GM18907 (cell line): ENCODE measurements around the gene ADGRD1.
"Not testable (repeated sequence)": the region's sequence is repeated elsewhere in the genome, so short reads cannot be mapped to it uniquely, and the experiment has no call there.

Source experiments
- ATAC-seq: cut with Tn5 transposase; IDR thresholded peaks from one replicate; pipeline ENCODE4 v1.9.1; 2021; ENCODE audit warnings: mild to moderate bottlenecking, moderate library complexity; ENCODE audit not compliant: unreplicated experiment

The ADGRD1 gene

DNA sequence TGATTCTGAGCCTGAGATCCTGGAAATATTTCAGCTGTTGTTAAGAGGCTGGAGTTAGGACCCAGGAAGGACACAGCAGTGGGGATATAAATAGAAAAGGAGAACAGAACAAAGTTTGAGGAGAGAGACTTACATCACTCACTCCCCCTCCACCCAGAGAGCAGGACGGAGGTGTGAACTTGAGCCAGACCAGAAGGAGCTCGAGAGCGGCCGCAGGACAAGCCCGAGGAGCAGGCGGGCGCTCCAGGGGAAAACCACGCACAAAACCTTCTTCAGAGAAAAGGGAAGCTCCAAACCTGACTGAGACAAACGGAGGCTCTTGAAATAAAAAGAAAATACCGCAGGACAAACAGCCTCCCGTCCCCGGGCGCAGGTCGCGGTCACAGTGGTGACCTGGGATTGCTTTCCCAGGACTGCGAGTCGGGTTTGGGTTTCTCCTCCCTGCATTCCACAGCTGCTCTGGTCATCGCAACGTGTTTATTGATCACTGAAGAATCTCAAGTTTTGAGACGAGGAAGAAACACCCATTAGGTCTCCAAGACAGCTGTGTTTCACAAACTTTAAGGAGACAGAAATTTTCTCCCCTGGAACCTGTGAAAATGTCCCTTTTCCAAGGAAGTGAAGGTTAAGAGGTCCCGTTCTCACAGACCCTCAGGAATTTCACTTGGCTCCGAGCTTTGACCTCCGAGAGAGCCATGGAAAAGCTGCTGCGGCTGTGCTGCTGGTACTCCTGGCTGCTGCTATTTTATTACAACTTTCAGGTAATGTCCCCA is at the start of gene ADGRD1:
ADGRD1 (plus strand) TSS at position 137 of the 773 bp plus-strand sequence; CDS start at position 696, 559 bp downstream.
- ATAC-seq: no peak

DNA sequence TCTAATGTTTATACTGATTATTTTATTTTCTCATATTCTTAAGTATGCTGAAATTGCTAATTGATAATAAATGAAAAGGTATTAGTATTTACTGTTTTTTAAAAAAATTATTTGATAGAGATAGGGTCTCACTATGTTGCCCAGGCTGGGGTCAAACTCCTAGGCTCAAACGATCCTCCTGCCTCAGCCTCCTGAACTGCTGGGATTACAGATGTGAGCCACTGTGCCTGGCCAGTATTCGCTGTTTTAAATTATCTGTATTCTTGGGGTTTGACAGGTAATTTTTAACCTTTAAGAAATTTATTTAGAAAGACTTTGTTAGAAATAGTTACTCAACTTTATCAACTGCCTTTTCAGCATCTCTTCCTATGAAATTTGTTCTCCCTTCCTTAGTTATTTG is 49.6 kb upstream of the ADGRD1 start:
- no peak for ATAC-seq

DNA sequence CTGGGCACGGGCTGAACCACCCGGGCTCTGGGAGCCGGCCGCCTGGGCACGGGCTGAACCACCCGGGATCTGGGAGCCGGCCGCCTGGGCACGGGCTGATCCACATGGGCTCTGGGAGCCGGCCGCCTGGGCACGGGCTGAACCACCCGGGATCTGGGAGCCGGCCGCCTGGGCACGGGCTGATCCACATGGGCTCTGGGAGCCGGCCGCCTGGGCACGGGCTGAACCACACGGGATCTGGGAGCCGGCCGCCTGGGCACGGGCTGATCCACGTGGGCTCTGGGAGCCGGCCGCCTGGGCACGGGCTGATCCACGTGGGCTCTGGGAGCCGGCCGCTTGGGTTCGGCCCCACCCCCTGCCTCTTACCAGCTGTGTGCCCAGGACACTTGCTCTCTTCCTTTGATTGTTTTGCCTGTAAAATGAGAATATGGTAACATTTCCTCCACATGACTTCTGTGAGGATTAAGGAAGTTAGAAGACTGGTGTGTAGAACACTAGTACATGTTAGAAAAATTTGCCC is 48.7 kb upstream of the ADGRD1 start:
- ATAC-seq: not testable (repeated sequence)

DNA sequence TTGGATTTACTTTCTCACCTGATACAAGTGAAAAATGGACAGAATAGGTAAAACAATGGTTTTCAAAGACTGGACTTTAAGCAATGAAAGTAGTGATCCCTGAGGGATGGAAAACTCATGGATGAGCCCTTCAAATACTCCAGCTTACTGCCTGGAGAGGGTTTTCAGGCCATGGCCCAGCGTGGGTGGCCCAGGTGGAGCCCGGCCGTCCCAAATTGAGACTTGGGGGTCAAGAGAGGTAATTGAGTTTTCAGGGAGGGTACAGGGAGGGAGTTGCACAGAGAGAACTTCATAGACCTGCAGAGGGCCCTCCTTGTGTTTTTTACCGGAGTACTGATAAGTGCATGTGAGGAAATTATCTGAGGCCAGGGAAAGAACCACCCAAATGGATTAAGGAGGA is 44.6 kb upstream of the ADGRD1 start:
- no peak for ATAC-seq

DNA sequence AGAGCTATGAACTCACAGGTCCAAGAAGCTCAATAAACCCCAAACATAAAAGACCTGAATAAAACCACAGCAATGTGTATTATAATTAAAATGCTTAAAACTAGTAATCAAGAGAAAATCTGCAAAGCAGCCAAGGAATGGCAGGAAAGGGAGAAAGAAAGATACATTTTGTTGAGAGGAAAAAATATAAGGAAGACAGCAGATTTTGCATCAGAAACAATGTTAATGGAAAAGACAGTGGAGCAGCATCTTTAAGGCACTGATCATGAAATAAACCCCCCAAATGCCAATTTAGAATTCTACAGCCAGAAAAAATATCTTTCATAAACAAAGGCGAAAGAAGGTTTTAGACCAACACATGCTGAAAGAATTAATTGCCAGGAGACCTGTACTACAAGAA is 42.5 kb upstream of the ADGRD1 start:
- ATAC-seq: no peak

DNA sequence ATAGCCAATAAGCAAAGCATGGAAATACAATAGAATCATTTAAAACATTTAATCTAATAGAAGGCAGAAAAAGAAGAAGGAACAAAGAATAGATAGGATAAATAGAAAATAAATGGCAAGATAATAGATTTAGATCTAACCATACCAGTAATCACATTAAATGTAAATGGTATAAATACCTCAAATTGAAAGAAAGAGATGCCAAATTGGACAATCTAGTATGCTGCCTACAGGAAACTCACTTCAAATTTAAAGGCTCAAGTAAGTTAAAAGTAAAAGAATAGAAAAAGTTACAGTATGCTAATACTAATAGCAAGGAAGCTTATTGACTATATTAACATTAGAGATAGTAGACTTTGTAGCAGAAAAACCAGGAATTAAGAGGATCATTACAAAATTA is 41.8 kb upstream of the ADGRD1 start:
- no peak for ATAC-seq

DNA sequence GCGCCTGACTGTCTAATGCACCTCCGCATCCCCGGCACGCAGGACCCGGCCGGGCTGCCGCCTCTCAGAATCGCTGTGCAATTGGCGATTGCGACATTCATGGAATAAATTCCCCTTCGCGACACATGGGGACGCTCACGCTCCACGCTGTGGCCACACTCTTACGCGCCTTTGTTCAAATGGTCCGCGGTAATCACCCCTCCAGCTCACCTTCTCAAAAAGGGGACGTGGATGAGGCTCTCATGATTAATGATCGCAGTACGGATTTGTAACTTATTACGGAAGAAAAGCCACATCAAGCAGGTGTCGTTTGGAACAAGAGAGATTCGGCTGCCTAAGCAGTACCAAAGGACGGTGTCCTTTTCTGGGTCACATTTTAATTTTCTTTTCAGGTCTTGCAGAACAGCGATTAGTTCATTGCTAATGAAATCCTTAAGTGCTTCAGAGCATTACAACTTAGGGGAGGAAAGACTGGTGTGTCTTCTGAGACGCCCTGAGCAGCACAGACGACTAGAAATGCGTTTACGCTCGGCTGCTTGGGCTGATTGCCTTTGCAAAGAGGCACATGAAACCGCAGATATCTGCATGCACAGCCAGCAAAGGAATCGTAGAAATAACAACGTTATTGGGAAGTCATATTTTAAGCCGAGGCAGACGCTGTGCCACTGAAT is 37.3 kb upstream of the ADGRD1 start:
- ATAC-seq: no peak

DNA sequence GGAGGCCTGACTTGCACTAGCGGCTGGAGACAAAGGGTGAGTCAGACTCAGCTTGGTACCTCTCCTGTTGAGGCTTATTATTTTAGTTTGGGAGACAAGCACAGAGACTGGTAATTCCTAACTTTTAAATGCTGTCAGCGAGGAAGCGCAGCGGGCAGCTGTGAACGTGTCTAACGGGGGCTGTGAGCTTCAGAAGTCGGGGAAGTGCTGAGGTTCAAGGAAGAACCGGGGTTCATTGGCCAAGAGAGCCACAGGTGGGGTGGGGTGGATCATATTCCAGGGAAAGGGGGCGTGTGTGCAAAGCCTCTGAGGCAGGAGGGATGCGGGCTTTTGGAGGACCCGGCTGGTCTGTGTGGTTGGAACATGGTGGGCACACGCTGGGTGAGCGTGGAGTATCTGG is 36.1 kb upstream of the ADGRD1 start:
- ATAC-seq: no peak

DNA sequence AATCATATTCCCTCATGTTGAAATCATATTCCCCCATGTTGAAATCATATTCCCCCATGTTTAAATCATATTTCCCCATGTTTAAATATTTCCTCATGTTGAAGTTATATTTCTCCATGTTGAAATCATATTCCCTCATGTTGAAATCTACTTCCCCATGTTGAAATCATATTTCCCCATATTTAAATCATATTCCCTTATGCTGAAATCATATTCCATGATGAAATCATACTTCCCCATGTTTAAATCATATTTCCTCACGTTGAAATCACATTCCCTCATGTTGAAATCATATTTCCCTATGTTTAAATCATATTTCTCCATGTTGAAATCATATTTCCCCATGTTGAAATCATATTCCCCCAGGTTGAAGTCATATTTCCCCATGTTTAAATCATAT is 34.6 kb upstream of the ADGRD1 start:
- no peak for ATAC-seq

DNA sequence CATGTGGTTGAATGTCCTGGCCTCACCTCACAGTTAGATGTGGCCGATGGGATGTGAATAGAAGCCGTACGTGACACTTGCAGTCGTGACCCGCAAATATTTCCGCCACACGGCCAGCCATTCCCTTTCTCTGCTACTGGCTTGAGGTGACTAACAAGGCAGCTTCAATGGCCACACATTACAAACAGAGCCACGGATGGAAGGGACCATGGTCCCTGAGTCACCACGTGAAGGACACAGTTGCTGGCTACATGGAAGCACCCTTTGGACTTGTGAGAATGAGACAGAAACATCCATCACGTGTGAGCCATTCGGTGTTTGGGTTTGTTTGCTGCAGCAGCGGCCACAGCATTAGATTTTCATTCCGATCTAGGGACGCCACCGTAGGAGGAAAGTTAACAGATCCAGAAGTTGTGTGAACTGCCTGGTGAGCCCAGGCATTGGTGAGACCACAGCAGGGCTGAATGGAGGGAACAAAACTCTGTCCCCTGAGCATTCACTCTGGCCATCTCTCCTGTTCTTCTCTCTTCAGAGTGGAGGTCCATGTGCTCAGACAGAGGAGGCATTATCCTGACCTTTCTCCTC is 33.5 kb upstream of the ADGRD1 start:
- no peak for ATAC-seq

DNA sequence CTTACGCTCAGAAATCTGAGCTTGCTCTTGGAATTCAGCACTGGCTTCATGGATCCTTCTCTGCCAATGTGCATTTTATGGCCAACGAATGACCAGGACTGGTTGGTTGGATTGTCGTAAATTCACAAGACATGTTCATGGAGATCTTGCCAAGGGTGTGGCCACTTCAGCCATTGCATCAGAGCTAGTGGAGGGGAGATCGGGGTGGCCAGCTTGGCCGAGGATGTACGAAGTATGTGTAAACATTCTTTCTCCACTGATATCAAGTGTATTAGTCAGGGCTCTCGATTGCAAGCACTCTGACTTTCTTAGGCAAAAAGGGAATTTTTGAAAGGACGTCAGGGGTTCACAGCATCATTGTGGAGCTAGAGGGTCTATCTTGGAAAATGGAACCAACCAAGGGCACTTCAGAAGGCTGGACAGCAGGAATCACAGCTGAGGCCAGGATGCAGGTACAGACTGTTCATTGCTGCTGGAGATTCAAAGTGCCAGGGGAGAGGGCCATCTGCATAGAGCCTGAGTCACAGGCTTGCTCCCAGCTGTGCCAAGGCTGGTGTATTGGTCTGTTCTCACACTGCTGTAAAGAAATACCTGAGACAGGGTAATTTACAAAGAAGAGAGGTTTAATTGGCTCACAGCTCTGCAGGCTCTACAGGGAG is 32.9 kb upstream of the ADGRD1 start:
- no peak for ATAC-seq

DNA sequence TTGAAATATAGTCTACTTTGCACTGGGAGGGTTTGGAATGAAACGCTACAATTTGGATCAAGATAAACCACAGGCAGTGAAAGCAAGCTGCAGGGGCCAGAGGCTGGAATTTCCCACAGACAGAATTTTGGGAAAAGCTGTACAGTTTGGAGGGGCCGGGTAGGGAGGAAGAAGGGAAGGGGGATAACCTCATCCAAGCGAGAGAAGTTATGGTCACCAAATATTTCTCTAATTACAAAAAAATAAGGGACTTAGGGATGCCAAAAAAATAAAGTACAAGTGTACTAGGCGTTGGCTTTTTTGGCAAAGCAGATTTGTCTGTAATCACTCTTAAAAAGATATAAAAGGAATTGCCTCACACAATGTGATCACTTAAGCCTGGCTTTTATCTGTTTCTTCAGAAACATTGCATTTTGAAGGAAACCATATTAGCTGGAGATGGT is 31.2 kb upstream of the ADGRD1 start:
- ATAC-seq: no peak

DNA sequence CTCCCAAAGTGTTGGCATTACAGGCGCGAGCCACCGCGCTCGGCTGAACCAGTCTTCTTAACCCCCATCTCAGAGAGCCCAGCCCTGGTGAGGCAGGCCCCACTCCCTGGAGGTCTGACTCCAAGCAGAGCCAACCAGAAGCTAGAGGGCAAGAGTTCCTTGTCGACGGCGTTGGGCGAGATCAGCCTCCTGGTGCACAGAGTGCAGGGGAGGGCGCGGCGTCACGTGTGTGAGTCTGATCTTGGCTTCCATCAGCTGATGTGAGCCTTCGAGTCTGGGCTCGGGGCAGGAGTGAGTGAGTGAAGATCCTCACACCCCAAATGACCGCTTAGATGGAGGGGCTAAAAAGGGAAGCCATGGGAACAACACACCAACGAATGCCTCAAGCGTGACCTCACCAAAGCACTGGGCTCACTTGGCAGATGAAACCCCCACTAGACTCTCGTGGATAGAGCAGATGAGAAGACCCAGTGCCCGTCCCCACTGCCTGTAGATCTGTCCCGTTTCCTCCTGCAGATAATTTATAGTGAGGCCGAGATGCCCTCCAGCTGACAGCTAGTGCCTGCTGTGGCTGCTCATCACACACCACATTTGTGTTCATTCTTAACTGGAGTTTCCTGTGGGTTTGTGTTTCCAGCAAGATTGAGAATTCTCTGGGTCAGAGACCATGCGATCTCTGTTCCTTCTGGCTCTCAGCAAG is 28.6 kb upstream of the ADGRD1 start:
- no peak for ATAC-seq

DNA sequence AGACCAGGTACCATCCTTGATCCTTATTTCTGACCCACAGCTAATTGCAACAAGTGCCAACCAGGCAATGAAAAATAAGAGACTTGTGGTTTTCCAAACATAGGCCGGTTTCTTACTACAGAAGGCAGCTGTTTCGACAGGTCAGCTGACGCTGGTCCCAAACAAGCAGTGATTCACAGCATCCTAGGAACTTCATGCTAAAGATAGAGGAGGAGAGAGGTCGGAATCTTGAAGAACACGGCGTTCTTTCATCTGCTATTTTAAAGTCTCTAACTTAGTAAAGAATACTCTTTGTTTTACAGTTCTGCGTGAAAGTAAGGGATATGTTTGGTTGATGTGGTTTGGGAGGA is 28.1 kb upstream of the ADGRD1 start:
- ATAC-seq: no peak

DNA sequence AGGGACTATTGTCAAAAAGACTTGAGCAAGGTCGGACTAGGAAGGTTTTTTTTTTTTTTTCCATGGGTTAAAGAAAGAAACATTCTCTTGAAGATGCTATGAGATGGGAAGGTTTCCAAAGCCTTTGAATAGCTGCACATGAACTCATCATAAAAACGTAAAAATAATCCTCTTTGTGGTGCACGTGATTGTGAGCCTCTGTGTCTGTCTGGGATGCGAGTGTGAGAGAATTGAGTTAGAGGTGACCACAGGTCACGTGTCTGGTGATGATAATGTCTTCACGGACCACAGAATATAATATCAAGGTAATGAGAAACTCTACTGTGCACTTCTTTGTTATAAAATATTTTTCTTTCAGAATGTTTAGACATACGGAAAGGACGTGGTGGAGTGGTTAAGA is 24.3 kb upstream of the ADGRD1 start:
- ATAC-seq: no peak

DNA sequence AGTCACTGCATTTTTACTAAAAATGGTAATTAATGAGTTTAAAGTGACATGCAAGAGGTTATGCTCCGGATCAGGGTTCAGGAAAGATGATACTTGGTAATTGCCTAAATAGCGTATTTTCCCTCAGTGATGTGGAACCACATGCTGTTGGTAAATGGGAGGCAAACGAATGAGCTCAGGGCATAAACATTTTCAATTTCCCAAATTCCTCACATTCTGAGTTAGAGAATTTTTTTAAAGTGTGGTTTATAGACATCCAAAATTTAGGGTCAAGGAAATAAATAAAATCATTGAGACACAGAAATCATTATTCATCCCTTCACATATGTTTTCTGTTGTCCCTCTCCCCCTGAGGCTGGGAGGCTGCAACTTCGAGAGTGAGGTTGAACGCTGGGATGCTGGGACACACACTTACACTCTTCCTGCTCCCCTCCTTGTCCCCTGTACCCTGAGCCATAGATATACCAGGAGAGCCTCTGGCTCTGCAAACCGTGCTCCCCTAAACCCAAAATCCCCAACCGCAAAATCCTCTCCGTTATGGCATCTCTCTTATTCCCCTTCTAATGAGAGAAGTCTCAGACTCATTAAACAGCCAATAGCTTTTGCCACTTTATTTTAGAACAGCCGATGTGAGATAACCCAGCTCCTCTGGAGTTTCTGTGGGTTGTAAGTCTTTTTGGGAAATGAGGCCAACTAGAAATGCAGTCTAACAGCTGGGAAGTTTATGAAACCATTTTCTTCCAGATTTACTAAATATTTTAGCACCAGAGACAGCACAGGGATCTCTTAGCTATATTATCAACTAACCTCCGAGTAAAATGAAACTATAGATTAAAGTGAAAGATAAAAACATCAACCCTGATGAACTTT is 21.4 kb upstream of the ADGRD1 start:
- no peak for ATAC-seq

DNA sequence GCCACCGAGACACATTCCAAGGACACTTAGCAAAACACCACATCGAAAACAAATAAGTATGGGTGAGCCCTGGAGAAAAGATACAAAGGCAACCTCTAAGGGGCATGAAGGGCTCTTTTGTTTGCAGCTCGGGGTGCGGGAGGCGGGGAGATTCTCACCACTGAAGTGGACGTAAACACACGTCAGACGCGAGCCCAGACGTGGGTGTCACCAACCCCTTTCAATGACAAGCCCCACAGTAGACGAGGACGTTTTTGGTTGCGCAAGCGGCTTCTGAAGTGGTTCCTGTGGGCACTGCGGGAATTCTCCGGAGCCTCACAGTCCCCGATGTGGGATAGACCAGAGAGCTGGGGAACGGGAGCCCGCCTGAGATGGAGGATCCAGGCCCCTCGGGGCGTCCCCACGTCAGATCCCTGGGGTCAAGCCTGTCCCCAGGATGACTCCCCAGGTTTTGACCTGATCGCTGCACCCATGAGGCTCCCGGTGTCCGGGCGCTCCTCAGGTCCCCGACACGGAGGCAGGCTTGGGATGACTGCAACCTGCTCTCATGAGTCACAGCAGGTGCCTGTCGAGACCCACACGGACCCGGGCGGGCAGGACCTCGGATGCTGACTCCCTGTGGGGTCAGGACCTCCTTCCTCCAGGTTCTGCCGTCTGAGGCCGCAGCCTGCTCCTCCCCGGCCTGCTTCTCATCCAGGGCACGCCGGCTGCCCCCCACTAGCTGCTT is 20.3 kb upstream of the ADGRD1 start:
- no peak for ATAC-seq

DNA sequence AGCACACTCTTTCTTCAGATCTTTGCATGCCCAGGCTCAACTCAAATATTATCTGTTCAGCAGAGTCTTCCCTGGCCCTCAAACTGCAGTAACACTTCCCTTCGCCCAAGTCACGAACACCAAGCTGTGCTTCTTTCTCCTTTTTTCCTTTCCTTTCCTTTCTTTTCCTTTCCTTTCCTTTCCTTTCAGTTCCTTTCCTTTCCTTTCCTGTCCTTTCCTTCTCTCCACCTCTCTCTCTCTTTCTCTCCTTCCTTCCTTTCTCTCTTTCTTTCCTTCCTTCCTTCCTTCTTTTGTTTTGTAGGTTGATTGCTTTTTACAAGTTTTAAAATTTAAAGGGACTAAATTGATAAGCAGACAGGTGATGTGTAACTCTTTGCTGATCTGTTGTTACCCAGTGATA is 19.0 kb upstream of the ADGRD1 start:
- ATAC-seq: no peak

DNA sequence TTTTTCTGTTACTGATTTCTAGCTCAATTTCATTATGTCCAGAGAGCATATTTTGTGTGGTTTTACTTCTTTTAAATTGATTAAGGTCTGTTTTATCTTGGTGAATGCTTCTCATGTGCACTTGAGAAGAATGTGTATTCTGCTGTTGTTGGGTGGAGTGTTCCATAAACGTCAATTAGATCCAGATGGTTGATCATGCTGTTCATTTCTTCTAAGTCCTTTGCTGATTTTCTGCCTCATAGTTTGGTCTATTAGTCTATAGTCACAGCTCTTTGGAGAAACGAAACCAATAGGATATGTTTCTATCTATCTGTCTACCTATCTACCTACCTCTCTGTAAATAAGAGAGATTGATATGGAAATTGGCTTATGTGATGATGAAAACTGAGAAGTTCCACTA is 17.1 kb upstream of the ADGRD1 start:
- no peak for ATAC-seq
